ENCODE measurements around the gene LUC7L3. TPM values are rescaled to one million over a fixed set of nuclear protein-coding genes. Genes with fewer than 3 reads are reported as not detected.

LUC7L3 gene
- total and polyA plus RNA-seq, 2 of the 13 experiments (the other 11 are each of a cell fraction or from before 2014, with no cell fraction given), result 108 to 120 TPM

DNA sequence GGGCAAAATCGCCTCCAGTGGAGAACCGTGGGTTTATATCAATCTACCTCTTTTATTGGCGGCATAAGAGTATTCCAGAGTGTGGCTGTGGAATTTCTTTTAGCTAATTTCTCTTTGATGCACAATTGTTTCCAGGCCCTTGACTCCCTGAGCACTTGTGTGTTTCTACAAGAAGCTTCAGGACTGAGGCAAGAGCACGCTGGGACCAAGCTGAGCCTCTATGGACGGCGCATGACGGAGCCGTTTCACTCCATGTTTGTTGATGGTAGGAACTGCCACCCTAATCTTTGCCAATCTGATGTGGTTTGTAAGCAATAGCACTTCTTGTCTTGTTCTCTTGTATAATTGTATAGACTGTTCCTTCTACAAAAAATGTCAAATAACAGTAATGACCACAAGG is 59.1 kb downstream of the LUC7L3 start:
- in situ Hi-C loops (cut with HindIII; ENCODE audit: extremely low pct_ligation_motif_present, low pct_unique_long_range_greater_than_20kb), result no loop called here
- no peak for FAIRE-seq
- TF ChIP-seq, protein P1, sequence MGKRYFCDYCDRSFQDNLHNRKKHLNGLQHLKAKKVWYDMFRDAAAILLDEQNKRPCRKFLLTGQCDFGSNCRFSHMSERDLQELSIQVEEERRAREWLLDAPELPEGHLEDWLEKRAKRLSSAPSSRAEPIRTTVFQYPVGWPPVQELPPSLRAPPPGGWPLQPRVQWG (CRISPR knock-in tag; IDR thresholded peaks at IDR 0.05; ENCODE audit: borderline replicate concordance, low read depth), result no peak
- TF ChIP-seq, protein P2, sequence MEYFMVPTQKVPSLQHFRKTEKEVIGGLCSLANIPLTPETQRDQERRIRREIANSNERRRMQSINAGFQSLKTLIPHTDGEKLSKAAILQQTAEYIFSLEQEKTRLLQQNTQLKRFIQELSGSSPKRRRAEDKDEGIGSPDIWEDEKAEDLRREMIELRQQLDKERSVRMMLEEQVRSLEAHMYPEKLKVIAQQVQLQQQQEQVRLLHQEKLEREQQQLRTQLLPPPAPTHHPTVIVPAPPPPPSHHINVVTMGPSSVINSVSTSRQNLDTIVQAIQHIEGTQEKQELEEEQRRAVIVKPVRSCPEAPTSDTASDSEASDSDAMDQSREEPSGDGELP (IDR thresholded peaks at IDR 0.05; ENCODE audit: borderline replicate concordance, low read depth), result no peak
- TF ChIP-seq ZNF616 (CRISPR knock-in tag; IDR thresholded peaks at IDR 0.05; ENCODE audit: low read depth) (no peak), ZNF607 (CRISPR knock-in tag; IDR thresholded peaks at IDR 0.05; ENCODE audit: borderline replicate concordance) (no peak), SNRNP70 (IDR thresholded peaks at IDR 0.05; ENCODE audit: low read depth, low read length) (no peak), KLF16 (CRISPR knock-in tag; IDR thresholded peaks at IDR 0.05) (no peak), ZNF451 (CRISPR knock-in tag; IDR thresholded peaks at IDR 0.05) (no peak), TEAD3 (CRISPR knock-in tag; optimal IDR thresholded peaks at IDR 0.05; ENCODE audit: borderline replicate concordance) (no peak)
- TF ChIP-seq, protein P3, sequence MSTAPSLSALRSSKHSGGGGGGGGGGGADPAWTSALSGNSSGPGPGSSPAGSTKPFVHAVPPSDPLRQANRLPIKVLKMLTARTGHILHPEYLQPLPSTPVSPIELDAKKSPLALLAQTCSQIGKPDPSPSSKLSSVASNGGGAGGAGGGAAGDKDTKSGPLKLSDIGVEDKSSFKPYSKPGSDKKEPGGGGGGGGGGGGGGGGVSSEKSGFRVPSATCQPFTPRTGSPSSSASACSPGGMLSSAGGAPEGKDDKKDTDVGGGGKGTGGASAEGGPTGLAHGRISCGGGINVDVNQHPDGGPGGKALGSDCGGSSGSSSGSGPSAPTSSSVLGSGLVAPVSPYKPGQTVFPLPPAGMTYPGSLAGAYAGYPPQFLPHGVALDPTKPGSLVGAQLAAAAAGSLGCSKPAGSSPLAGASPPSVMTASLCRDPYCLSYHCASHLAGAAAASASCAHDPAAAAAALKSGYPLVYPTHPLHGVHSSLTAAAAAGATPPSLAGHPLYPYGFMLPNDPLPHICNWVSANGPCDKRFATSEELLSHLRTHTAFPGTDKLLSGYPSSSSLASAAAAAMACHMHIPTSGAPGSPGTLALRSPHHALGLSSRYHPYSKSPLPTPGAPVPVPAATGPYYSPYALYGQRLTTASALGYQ (CRISPR knock-in tag; IDR thresholded peaks at IDR 0.05), result no peak
- TF ChIP-seq, protein P4, sequence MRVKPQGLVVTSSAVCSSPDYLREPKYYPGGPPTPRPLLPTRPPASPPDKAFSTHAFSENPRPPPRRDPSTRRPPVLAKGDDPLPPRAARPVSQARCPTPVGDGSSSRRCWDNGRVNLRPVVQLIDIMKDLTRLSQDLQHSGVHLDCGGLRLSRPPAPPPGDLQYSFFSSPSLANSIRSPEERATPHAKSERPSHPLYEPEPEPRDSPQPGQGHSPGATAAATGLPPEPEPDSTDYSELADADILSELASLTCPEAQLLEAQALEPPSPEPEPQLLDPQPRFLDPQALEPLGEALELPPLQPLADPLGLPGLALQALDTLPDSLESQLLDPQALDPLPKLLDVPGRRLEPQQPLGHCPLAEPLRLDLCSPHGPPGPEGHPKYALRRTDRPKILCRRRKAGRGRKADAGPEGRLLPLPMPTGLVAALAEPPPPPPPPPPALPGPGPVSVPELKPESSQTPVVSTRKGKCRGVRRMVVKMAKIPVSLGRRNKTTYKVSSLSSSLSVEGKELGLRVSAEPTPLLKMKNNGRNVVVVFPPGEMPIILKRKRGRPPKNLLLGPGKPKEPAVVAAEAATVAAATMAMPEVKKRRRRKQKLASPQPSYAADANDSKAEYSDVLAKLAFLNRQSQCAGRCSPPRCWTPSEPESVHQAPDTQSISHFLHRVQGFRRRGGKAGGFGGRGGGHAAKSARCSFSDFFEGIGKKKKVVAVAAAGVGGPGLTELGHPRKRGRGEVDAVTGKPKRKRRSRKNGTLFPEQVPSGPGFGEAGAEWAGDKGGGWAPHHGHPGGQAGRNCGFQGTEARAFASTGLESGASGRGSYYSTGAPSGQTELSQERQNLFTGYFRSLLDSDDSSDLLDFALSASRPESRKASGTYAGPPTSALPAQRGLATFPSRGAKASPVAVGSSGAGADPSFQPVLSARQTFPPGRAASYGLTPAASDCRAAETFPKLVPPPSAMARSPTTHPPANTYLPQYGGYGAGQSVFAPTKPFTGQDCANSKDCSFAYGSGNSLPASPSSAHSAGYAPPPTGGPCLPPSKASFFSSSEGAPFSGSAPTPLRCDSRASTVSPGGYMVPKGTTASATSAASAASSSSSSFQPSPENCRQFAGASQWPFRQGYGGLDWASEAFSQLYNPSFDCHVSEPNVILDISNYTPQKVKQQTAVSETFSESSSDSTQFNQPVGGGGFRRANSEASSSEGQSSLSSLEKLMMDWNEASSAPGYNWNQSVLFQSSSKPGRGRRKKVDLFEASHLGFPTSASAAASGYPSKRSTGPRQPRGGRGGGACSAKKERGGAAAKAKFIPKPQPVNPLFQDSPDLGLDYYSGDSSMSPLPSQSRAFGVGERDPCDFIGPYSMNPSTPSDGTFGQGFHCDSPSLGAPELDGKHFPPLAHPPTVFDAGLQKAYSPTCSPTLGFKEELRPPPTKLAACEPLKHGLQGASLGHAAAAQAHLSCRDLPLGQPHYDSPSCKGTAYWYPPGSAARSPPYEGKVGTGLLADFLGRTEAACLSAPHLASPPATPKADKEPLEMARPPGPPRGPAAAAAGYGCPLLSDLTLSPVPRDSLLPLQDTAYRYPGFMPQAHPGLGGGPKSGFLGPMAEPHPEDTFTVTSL (CRISPR knock-in tag; IDR thresholded peaks at IDR 0.05; ENCODE audit: borderline replicate concordance), result no peak
- TF ChIP-seq, protein P5, sequence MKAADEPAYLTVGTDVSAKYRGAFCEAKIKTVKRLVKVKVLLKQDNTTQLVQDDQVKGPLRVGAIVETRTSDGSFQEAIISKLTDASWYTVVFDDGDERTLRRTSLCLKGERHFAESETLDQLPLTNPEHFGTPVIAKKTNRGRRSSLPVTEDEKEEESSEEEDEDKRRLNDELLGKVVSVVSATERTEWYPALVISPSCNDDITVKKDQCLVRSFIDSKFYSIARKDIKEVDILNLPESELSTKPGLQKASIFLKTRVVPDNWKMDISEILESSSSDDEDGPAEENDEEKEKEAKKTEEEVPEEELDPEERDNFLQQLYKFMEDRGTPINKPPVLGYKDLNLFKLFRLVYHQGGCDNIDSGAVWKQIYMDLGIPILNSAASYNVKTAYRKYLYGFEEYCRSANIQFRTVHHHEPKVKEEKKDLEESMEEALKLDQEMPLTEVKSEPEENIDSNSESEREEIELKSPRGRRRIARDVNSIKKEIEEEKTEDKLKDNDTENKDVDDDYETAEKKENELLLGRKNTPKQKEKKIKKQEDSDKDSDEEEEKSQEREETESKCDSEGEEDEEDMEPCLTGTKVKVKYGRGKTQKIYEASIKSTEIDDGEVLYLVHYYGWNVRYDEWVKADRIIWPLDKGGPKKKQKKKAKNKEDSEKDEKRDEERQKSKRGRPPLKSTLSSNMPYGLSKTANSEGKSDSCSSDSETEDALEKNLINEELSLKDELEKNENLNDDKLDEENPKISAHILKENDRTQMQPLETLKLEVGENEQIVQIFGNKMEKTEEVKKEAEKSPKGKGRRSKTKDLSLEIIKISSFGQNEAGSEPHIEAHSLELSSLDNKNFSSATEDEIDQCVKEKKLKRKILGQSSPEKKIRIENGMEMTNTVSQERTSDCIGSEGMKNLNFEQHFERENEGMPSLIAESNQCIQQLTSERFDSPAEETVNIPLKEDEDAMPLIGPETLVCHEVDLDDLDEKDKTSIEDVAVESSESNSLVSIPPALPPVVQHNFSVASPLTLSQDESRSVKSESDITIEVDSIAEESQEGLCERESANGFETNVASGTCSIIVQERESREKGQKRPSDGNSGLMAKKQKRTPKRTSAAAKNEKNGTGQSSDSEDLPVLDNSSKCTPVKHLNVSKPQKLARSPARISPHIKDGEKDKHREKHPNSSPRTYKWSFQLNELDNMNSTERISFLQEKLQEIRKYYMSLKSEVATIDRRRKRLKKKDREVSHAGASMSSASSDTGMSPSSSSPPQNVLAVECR (CRISPR knock-in tag; IDR thresholded peaks at IDR 0.05; ENCODE audit: borderline replicate concordance), result no peak

More for the DNA sequence above, 59.1 kb downstream of the LUC7L3 start:
- no peak overlapping the region for H3K27ac ChIP-seq (ENCODE audit: extremely low read length, insufficient read depth, low read length)
- CTCF ChIA-PET (ENCODE audit: low intra/inter-chr PET ratio, low total read pairs), result no interaction called here
- no peaks in the 10 kb centered on the region for H3K4me1 ChIP-seq (ENCODE audit: insufficient read depth, low read length)
- peaks cover 0 to 3% of the 10 kb centered on the region in 2 experiments; a peak in 1 of 5 replicates for H3K27me3 ChIP-seq (ENCODE audit: control insufficient read depth in 1 of 2, insufficient read depth in 2 of 2, low read length in 2 of 2)
- H2AFZ ChIP-seq (ENCODE audit: low read length), result no peak overlapping the region
- no TSS peak for BruUV-seq (replicated peaks)
- no peaks in the 10 kb centered on the region for H4K20me1 ChIP-seq (ENCODE audit: insufficient read depth, low read length)
- no peaks in the 10 kb centered on the region for H3K9me3 ChIP-seq (ENCODE audit: low read length)
- POLR2A ChIA-PET, result no interaction called here
- H3K4me3 ChIP-seq (replicated peaks in 1 of 3; ENCODE audit: insufficient read depth in 1 of 3, low read depth in 2 of 3, low read length in 3 of 3), result no peak overlapping the region
- H3K79me2 ChIP-seq (ENCODE audit: insufficient read depth, low read length), result no peaks in the 10 kb centered on the region
- no peaks in the 10 kb centered on the region for H3K36me3 ChIP-seq (replicated peaks in 1 of 2; ENCODE audit: control insufficient read depth in 1 of 2, insufficient read depth in 2 of 2, low read length in 2 of 2)
- no peak for ATAC-seq
- H3K9ac ChIP-seq (ENCODE audit: insufficient read depth, low read depth, low read length), result no peak overlapping the region
- H3K4me2 ChIP-seq (ENCODE audit: low read depth, low read length), result no peak overlapping the region
- intact Hi-C loops (cut with micrococcal nuclease; ENCODE audit: unreplicated experiment), result no loop called here
- 33% methylated on average over 8 of the region's 8 CpGs for WGBS (ENCODE audit: low lambda C conversion rate)
- no peak for DNase-seq (ENCODE audit: low spot score)
